ENCODE data around the gene DOCK11. TPM values are rescaled to one million over a fixed set of nuclear protein-coding genes. Genes with fewer than 3 reads are reported as not detected.
"Not testable (repeated sequence)": the region's sequence is repeated elsewhere in the genome, so short reads cannot be mapped to it uniquely, and the experiment has no call there.

The DOCK11 gene
- total and polyA plus RNA-seq, 10 of the 15 experiments (the other 5 are each of a cell fraction or from before 2014, with no cell fraction given) = 16.3 to 30.7 (median 19.8) TPM

GRCh38 chrX:118714521-118714920 is 218.9 kb downstream of the DOCK11 start (continued):
- no peak for TF ChIP-seq E2F8 (IDR thresholded peaks at IDR 0.05; ENCODE audit: low read depth, partially characterized antibody)
- TF ChIP-seq CUX1 (IDR thresholded peaks at IDR 0.05; ENCODE audit: insufficient replicate concordance, low read depth, low read length) = no peak
- no peak for TF ChIP-seq LARP7 (IDR thresholded peaks at IDR 0.05)

- H4K20me1 ChIP-seq (ENCODE audit: control insufficient read depth, insufficient read depth); ATAC-seq; H3K79me2 ChIP-seq (ENCODE audit: control insufficient read depth, insufficient read depth, low read length); BruUV-seq (replicated peaks); intact Hi-C loops (cut with micrococcal nuclease; ENCODE audit: unreplicated experiment); H3K9ac ChIP-seq (ENCODE audit: control insufficient read depth, insufficient read depth, low read length); H3K4me1 ChIP-seq (ENCODE audit: control insufficient read depth, insufficient read depth, low read length); H3K27me3 ChIP-seq (replicated peaks in 1 of 2; ENCODE audit: control insufficient read depth in 2 of 2, insufficient read depth in 2 of 2, low read length in 1 of 2); in situ Hi-C loops (cut with MboI); H3K4me3 ChIP-seq; H3K9me3 ChIP-seq (replicated peaks; ENCODE audit: control insufficient read depth, insufficient read depth, low read length); H3K36me3 ChIP-seq (ENCODE audit: control insufficient read depth in 2 of 2, insufficient read depth in 2 of 2, low read length in 1 of 2); H2AFZ ChIP-seq (ENCODE audit: control insufficient read depth, low read depth, low read length); RAD21 ChIA-PET (ENCODE audit: unreplicated experiment); POLR2A ChIA-PET; FAIRE-seq; H3K4me2 ChIP-seq (ENCODE audit: control insufficient read depth, insufficient read depth); DNase-seq (ENCODE audit: low read depth, low spot score); H3K27ac ChIP-seq (ENCODE audit: control insufficient read depth, insufficient read depth): not testable (repeated sequence)
- 78% methylated on average over 13 of the region's 14 CpGs for WGBS (ENCODE audit: insufficient coverage, insufficient replicate concordance, low lambda C conversion rate, missing lambda C conversion rate)
- ChIA-PET SMC1A (ENCODE audit: uncharacterized antibody, unreplicated experiment) (interaction anchor here (1.2 kb wide), 1 partner anchor 14 kb away, joined by 3 read pairs; no protein-coding TSS in a partner anchor), CTCF (interaction anchor here (1.0 to 1.7 kb wide), 2 partner anchors 37 to 89 kb away, joined by 3 to 4 read pairs; no protein-coding TSS in a partner anchor)
Observed at GRCh38 chrX:118715917-118716316, 220.3 kb downstream of the DOCK11 start.

GRCh38 chrX:118716833-118717232 is 221.2 kb downstream of the DOCK11 start:
- H3K9me3 ChIP-seq (replicated peaks; ENCODE audit: control insufficient read depth, insufficient read depth, low read length); H3K27ac ChIP-seq (ENCODE audit: control insufficient read depth, insufficient read depth); H3K4me3 ChIP-seq; intact Hi-C loops (cut with micrococcal nuclease; ENCODE audit: unreplicated experiment); H3K9ac ChIP-seq (ENCODE audit: control insufficient read depth, insufficient read depth, low read length); FAIRE-seq; DNase-seq (ENCODE audit: low read depth, low spot score); H3K27me3 ChIP-seq (replicated peaks in 1 of 2; ENCODE audit: control insufficient read depth in 2 of 2, insufficient read depth in 2 of 2, low read length in 1 of 2); H3K79me2 ChIP-seq (ENCODE audit: control insufficient read depth, insufficient read depth, low read length); BruUV-seq (replicated peaks); H4K20me1 ChIP-seq (ENCODE audit: control insufficient read depth, insufficient read depth); H2AFZ ChIP-seq (ENCODE audit: control insufficient read depth, low read depth, low read length); RAD21 ChIA-PET (ENCODE audit: unreplicated experiment); in situ Hi-C loops (cut with MboI); H3K4me2 ChIP-seq (ENCODE audit: control insufficient read depth, insufficient read depth); ATAC-seq; H3K36me3 ChIP-seq (ENCODE audit: control insufficient read depth in 2 of 2, insufficient read depth in 2 of 2, low read length in 1 of 2); POLR2A ChIA-PET; H3K4me1 ChIP-seq (ENCODE audit: control insufficient read depth, insufficient read depth, low read length): not testable (repeated sequence)
- ChIA-PET SMC1A (ENCODE audit: uncharacterized antibody, unreplicated experiment) (interaction anchor here (0.8 to 1.2 kb wide), 2 partner anchors 12 to 15 kb away, joined by 3 read pairs; no protein-coding TSS in a partner anchor), CTCF (interaction anchor here (0.6 to 1.7 kb wide), 3 partner anchors 36 to 90 kb away, joined by 3 to 4 read pairs (median 4); no protein-coding TSS in a partner anchor)
- WGBS (ENCODE audit: insufficient coverage, insufficient replicate concordance, low lambda C conversion rate, missing lambda C conversion rate) = 84% methylated on average over 18 of the region's 28 CpGs
